GM23338 (cell line): ENCODE data around the gene VILL. TPM values are rescaled to one million over a fixed set of nuclear protein-coding genes. Genes with fewer than 3 reads are reported as not detected.

Experiments used
- ATAC-seq: fragments of 200-7000 bp; cut with Tn5 transposase; 3 replicates; pipeline ENCODE4 v1.9.1; 2020
- DNase-seq: peaks from one replicate; pipeline ENCODE4 v3.0.0-alpha.2; 2015; ENCODE audit warnings: low spot score
- H2AFZ ChIP-seq: fragments of 200-600 bp; sonication (generic); 2 replicates; pipeline ENCODE4 v1.8.0; 2016; ENCODE audit warnings: antibody characterized with exemption, mild to moderate bottlenecking, moderate library complexity
- H3F3A ChIP-seq: fragments of 200-600 bp; sonication (generic); replicated peaks from 2 replicates; pipeline ENCODE4 v1.8.0; 2017; ENCODE audit warnings: antibody characterized with exemption, mixed run types, low read depth
- H3K27ac ChIP-seq: fragments of 200-600 bp; sonication (generic); 2 replicates; pipeline ENCODE4 v1.6.1; 2016; ENCODE audit warnings: low read depth
- H3K27me3 ChIP-seq: fragments of 200-600 bp; sonication (generic); 2 replicates; pipeline ENCODE4 v1.8.0; 2016; ENCODE audit warnings: mild to moderate bottlenecking, mixed run types, moderate library complexity; ENCODE audit not compliant: insufficient read depth
- H3K36me3 ChIP-seq: fragments of 200-600 bp; sonication (generic); 2 replicates; pipeline ENCODE4 v1.8.0; 2016; ENCODE audit warnings: mild to moderate bottlenecking; ENCODE audit not compliant: insufficient read depth
- H3K4me1 ChIP-seq: fragments of 200-600 bp; sonication (generic); 2 replicates; pipeline ENCODE4 v1.8.0; 2016; ENCODE audit warnings: mild to moderate bottlenecking, moderate library complexity; ENCODE audit not compliant: insufficient read depth
- H3K4me2 ChIP-seq: fragments of 200-600 bp; sonication (generic); 2 replicates; pipeline ENCODE4 v1.7.1; 2017; ENCODE audit warnings: mixed run types
- H3K4me3 ChIP-seq: fragments of 200-600 bp; sonication (generic); 2 replicates; pipeline ENCODE4 v1.6.1; 2016; ENCODE audit warnings: mixed run types
- H3K79me2 ChIP-seq: fragments of 200-600 bp; sonication (generic); replicated peaks from 2 replicates; pipeline ENCODE4 v1.8.0; 2017; ENCODE audit warnings: mild to moderate bottlenecking; ENCODE audit not compliant: insufficient read depth
- H3K9me2 ChIP-seq: fragments of 200-600 bp; sonication (generic); 2 replicates; pipeline ENCODE4 v1.8.0; 2017; ENCODE audit not compliant: insufficient read depth
- H4K20me1 ChIP-seq: fragments of 200-600 bp; sonication (generic); replicated peaks from 2 replicates; pipeline ENCODE4 v1.8.0; 2017; ENCODE audit warnings: mild to moderate bottlenecking; ENCODE audit not compliant: insufficient read depth
- H3K27ac Mint-ChIP-seq: 2 replicates; pipeline ENCODE4 v1.8.0; 2020; ENCODE audit warnings: inconsistent platforms, mild to moderate bottlenecking, moderate library complexity, mixed read lengths
- H3K27me3 Mint-ChIP-seq: 3 replicates; pipeline ENCODE4 v1.8.0; 2022; ENCODE audit warnings: low read depth, mild to moderate bottlenecking, moderate library complexity, mixed read lengths, inconsistent platforms; ENCODE audit not compliant: insufficient read depth, poor library complexity
- H3K36me3 Mint-ChIP-seq: 3 replicates; pipeline ENCODE4 v1.8.0; 2021; ENCODE audit warnings: low read depth, mild to moderate bottlenecking, inconsistent platforms, moderate library complexity, mixed read lengths
- H3K4me1 Mint-ChIP-seq: 3 replicates; pipeline ENCODE4 v1.8.0; 2020; ENCODE audit warnings: mild to moderate bottlenecking, inconsistent platforms, mixed read lengths
- H3K4me3 Mint-ChIP-seq: 3 replicates; pipeline ENCODE4 v1.8.0; 2021; ENCODE audit warnings: moderate library complexity, mild to moderate bottlenecking, inconsistent platforms, mixed read lengths
- H3K9me3 Mint-ChIP-seq: 3 replicates; pipeline ENCODE4 v1.8.0; 2020; ENCODE audit warnings: moderate library complexity, mild to moderate bottlenecking, inconsistent platforms, mixed read lengths
- POLR2AphosphoS5 ChIP-seq: IDR thresholded peaks from 2 replicates; pipeline ENCODE4 v1.6.1; 2016; ENCODE audit warnings: antibody characterized with exemption, low read depth
- STAT1 ChIP-seq: IDR thresholded peaks from one replicate; pipeline ENCODE4 v1.6.1; 2016; ENCODE audit warnings: antibody characterized with exemption; ENCODE audit not compliant: unreplicated experiment
- polyA plus RNA-seq: library from polyadenylated mRNA; unstranded; fragments of >200 nt; fragmentation: Nextera tagmentation; extraction: Ambion mirVana; gene quantifications from 2 replicates; pipeline ENCODE4 v1.2.1, GENCODE V29; 2016
- total RNA-seq: library from RNA; depleted of rRNA; stranded (reverse); fragments of >200 nt; shearing (Covaris generic); gene quantifications from 2 replicates; pipeline ENCODE4 v1.2.3, GENCODE V29; 2014
- TF ChIP-seq, protein P1 (sequence below): IDR thresholded peaks from one replicate; pipeline ENCODE4 v1.6.1; 2018; ENCODE audit warnings: antibody characterized with exemption; ENCODE audit not compliant: unreplicated experiment
- TF ChIP-seq, protein P2 (sequence below), 2 experiments: fragments of 200-600 bp in 1 of 2; sonication (generic) in 1 of 2; conservative IDR thresholded peaks; 2 replicates each; pipeline versions ENCODE4 v1.5.1 to v1.6.1; 2016 to 2017; ENCODE audit warnings: antibody characterized with exemption in 2 of 2, low read depth in 2 of 2, mild to moderate bottlenecking in 2 of 2, moderate library complexity in 1 of 2

Gene VILL
- total and polyA plus RNA-seq, 2 experiments from 2014 or later: 2.7 to 9.8 TPM

DNA sequence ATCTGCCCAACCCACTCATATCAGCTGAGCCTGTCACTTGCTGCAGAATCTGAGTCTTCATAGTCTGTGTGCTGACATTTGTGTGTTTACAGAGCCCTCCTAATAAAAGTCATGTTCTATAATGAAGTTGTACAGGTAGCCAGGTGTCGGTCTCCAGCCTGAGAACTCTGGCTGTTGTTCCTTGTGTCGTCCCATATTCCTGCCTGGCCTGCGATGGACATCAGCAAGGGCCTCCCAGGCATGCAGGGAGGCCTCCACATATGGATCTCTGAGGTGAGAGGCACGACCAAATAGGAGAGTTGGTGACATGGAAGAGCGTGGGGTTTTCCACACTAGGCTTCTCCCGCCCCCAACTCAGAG is 2.9 kb downstream of the VILL start:
- peak overlapping the region; percentile 94 for H3K4me2 ChIP-seq
- H3K9me2 ChIP-seq: no peaks in the 10 kb centered on the region
- Mint-ChIP-seq H3K27ac (no peak overlapping the region), H3K36me3 (no peaks in the 10 kb centered on the region), H3K27me3 (peaks cover 24% of the 10 kb centered on the region), H3K4me1 (peaks cover 12% of the 10 kb centered on the region; the same call in 2 of the 3 replicates), H3K4me3 (peak overlapping the region; percentile 87), H3K9me3 (no peaks in the 10 kb centered on the region)
- H3K79me2 ChIP-seq: no peaks in the 10 kb centered on the region
- ATAC-seq (no peak), DNase-seq (no peak)
- no peak overlapping the region for H3K27ac ChIP-seq
- TF ChIP-seq, protein P1, sequence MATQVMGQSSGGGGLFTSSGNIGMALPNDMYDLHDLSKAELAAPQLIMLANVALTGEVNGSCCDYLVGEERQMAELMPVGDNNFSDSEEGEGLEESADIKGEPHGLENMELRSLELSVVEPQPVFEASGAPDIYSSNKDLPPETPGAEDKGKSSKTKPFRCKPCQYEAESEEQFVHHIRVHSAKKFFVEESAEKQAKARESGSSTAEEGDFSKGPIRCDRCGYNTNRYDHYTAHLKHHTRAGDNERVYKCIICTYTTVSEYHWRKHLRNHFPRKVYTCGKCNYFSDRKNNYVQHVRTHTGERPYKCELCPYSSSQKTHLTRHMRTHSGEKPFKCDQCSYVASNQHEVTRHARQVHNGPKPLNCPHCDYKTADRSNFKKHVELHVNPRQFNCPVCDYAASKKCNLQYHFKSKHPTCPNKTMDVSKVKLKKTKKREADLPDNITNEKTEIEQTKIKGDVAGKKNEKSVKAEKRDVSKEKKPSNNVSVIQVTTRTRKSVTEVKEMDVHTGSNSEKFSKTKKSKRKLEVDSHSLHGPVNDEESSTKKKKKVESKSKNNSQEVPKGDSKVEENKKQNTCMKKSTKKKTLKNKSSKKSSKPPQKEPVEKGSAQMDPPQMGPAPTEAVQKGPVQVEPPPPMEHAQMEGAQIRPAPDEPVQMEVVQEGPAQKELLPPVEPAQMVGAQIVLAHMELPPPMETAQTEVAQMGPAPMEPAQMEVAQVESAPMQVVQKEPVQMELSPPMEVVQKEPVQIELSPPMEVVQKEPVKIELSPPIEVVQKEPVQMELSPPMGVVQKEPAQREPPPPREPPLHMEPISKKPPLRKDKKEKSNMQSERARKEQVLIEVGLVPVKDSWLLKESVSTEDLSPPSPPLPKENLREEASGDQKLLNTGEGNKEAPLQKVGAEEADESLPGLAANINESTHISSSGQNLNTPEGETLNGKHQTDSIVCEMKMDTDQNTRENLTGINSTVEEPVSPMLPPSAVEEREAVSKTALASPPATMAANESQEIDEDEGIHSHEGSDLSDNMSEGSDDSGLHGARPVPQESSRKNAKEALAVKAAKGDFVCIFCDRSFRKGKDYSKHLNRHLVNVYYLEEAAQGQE: no peak
- H3F3A ChIP-seq: peaks cover 4% of the 10 kb centered on the region; the same call in 1 of the 2 replicates
- peaks cover 15% of the 10 kb centered on the region for H3K4me1 ChIP-seq
- no peaks in the 10 kb centered on the region for H3K36me3 ChIP-seq
- no peaks in the 10 kb centered on the region; the same call in 1 of the 2 replicates for H3K27me3 ChIP-seq
- no peaks in the 10 kb centered on the region for H4K20me1 ChIP-seq
- H2AFZ ChIP-seq: peak overlapping the region; percentile 100
- H3K4me3 ChIP-seq: peak overlapping the region; percentile 89

DNA sequence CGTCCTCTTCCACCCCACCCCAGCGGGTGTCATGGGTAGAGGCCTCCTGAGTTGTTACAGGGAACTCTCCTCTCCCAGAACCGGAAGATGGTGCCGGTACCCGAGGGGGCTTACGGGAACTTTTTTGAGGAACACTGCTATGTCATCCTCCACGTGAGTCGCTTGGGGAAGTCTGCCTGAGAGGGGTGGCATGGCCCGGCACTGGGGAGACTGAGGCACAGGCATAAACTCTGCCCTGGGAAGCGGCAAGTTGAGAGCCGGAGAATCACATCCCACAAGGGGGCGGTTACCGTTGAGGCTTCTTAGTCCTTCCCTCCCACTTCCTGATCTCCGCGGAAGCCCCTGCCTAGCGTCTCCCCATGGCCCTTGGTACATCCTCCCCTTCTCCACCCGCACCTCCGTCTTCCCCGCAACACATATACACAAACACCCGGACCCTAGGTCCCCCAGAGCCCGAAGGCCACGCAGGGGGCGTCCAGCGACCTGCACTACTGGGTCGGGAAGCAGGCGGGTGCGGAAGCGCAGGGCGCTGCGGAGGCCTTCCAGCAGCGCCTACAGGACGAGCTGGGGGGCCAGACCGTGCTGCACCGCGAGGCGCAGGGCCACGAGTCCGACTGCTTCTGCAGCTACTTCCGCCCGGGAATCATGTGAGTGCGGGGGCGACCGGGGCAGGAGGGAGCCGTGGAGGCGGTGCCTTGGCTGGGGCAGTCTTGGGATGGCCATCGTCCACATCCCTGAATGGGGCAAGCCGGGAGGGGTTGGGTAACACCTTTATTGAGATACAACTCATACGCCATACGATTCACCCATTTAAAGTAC is 3.4 kb downstream of the VILL start:
- H4K20me1 ChIP-seq: no peaks in the 10 kb centered on the region
- H3K4me3 ChIP-seq: peak overlapping the region; percentile 89
- no peaks in the 10 kb centered on the region for H3K9me2 ChIP-seq
- no peaks in the 10 kb centered on the region; the same call in 1 of the 2 replicates for H3K27me3 ChIP-seq
- DNase-seq (peak; percentile 80), ATAC-seq (peak; percentile 63)
- H3K27ac ChIP-seq: no peak overlapping the region
- H3K4me3 Mint-ChIP-seq: peak overlapping the region; percentile 87
- peaks cover 12% of the 10 kb centered on the region; the same call in 2 of the 3 replicates for H3K4me1 Mint-ChIP-seq
- peaks cover 24% of the 10 kb centered on the region for H3K27me3 Mint-ChIP-seq
- H2AFZ ChIP-seq: peak overlapping the region; percentile 100
- no peaks in the 10 kb centered on the region for H3K36me3 ChIP-seq
- no peak for TF ChIP-seq STAT1
- TF ChIP-seq POLR2AphosphoS5: peak; percentile 69
- TF ChIP-seq, protein P2, sequence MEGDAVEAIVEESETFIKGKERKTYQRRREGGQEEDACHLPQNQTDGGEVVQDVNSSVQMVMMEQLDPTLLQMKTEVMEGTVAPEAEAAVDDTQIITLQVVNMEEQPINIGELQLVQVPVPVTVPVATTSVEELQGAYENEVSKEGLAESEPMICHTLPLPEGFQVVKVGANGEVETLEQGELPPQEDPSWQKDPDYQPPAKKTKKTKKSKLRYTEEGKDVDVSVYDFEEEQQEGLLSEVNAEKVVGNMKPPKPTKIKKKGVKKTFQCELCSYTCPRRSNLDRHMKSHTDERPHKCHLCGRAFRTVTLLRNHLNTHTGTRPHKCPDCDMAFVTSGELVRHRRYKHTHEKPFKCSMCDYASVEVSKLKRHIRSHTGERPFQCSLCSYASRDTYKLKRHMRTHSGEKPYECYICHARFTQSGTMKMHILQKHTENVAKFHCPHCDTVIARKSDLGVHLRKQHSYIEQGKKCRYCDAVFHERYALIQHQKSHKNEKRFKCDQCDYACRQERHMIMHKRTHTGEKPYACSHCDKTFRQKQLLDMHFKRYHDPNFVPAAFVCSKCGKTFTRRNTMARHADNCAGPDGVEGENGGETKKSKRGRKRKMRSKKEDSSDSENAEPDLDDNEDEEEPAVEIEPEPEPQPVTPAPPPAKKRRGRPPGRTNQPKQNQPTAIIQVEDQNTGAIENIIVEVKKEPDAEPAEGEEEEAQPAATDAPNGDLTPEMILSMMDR (conservative IDR thresholded peaks at IDR 0.05; ENCODE audit: low read depth in 2 of 2): 0 out of 4 replicates have a peak, but pooled peaks of 1 of the 2 experiments have one; percentile 0
- H3K36me3 Mint-ChIP-seq: no peaks in the 10 kb centered on the region
- H3F3A ChIP-seq: peaks cover 4% of the 10 kb centered on the region; the same call in 1 of the 2 replicates
- peaks cover 18% of the 10 kb centered on the region for H3K4me1 ChIP-seq
- no peaks in the 10 kb centered on the region for H3K9me3 Mint-ChIP-seq
- peak overlapping the region; percentile 94 for H3K4me2 ChIP-seq
- peak overlapping the region; percentile 90 for H3K27ac Mint-ChIP-seq
- no peaks in the 10 kb centered on the region for H3K79me2 ChIP-seq
